Measurements from ENCODE around the gene HPS5.

HPS5 gene

DNA sequence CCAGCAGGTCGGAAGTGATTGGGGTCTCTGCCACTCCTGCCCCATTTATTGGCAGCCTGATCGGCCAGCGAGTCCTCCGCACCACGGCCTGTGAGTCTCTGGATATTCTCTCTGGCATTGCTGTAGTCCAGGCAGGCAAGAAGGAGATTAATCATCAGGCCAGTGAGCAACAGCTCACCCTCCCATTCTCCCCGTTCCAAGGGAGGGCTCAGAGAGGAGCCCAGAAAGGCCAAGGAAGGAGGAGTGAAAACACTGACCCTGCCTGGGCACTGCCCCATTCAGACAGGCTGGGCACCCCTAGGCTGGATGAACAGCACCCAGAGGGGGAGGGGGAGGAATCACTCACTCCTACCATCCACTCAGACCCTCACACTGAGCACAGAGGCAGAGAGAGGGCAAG, 76.5 kb downstream of the HPS5 start:
- Histone ChIP-seq H3K9ac (ENCODE audit: low read depth, low read length, poor library complexity, severe bottlenecking) (no peak overlapping the region), H3K4me1 (ENCODE audit: insufficient read depth, low read length, poor library complexity, severe bottlenecking) (no peaks in the 10 kb centered on the region), H4K20me1 (ENCODE audit: insufficient read depth, low read length, poor library complexity, severe bottlenecking) (no peaks in the 10 kb centered on the region), H3K9me3 (ENCODE audit: insufficient read depth, low read depth, low read length) (no peaks in the 10 kb centered on the region), H3K79me2 (ENCODE audit: insufficient read depth, low read length) (no peaks in the 10 kb centered on the region), H3K9me2 (replicated peaks; ENCODE audit: low read depth, low read length) (no peaks in the 10 kb centered on the region), H3K36me3 (ENCODE audit: insufficient read depth, low read length) (no peaks in the 10 kb centered on the region), H3K4me2 (ENCODE audit: low read depth, low read length, poor library complexity, severe bottlenecking) (no peak overlapping the region), H3K27me3 (ENCODE audit: insufficient read depth, low read length, poor library complexity, severe bottlenecking) (no peaks in the 10 kb centered on the region), H3F3A (ENCODE audit: low read depth) (no peaks in the 10 kb centered on the region), H3K4me3 (ENCODE audit: low read length, poor library complexity, severe bottlenecking) (no peak overlapping the region), H2AFZ (ENCODE audit: low read length) (no peak overlapping the region)
- TF ChIP-seq CTCF (conservative IDR thresholded peaks at IDR 0.05; ENCODE audit: low read length) (no peak), EZH2phosphoT487 (IDR thresholded peaks at IDR 0.05; ENCODE audit: borderline replicate concordance) (no peak)

- Histone ChIP-seq H3K9me3 (ENCODE audit: insufficient read depth, low read depth, low read length) (no peaks in the 10 kb centered on the region), H3F3A (ENCODE audit: low read depth) (no peaks in the 10 kb centered on the region), H3K9ac (ENCODE audit: low read depth, low read length, poor library complexity, severe bottlenecking) (no peak overlapping the region), H2AFZ (ENCODE audit: low read length) (peak overlapping the region; percentile 86), H3K36me3 (ENCODE audit: insufficient read depth, low read length) (no peaks in the 10 kb centered on the region), H3K4me2 (ENCODE audit: low read depth, low read length, poor library complexity, severe bottlenecking) (no peak overlapping the region), H3K79me2 (ENCODE audit: insufficient read depth, low read length) (no peaks in the 10 kb centered on the region), H3K4me1 (ENCODE audit: insufficient read depth, low read length, poor library complexity, severe bottlenecking) (no peaks in the 10 kb centered on the region), H3K4me3 (ENCODE audit: low read length, poor library complexity, severe bottlenecking) (no peak overlapping the region), H3K27me3 (ENCODE audit: insufficient read depth, low read length, poor library complexity, severe bottlenecking) (peaks cover 11% of the 10 kb centered on the region), H3K9me2 (replicated peaks; ENCODE audit: low read depth, low read length) (no peaks in the 10 kb centered on the region), H4K20me1 (ENCODE audit: insufficient read depth, low read length, poor library complexity, severe bottlenecking) (no peaks in the 10 kb centered on the region)
- TF ChIP-seq EZH2phosphoT487 (IDR thresholded peaks at IDR 0.05; ENCODE audit: borderline replicate concordance) (no peak), CTCF (conservative IDR thresholded peaks at IDR 0.05; ENCODE audit: low read length) (peak; percentile 97)
Measured at GRCh38 chr11:18243783-18244362, 78.1 kb downstream of the HPS5 start.

GRCh38 chr11:18239655-18240054, 82.3 kb downstream of the HPS5 start:
- no peak overlapping the region for H3K4me2 ChIP-seq (ENCODE audit: low read depth, low read length, poor library complexity, severe bottlenecking)
- no peaks in the 10 kb centered on the region for H4K20me1 ChIP-seq (ENCODE audit: insufficient read depth, low read length, poor library complexity, severe bottlenecking)
- no peaks in the 10 kb centered on the region for H3K4me1 ChIP-seq (ENCODE audit: insufficient read depth, low read length, poor library complexity, severe bottlenecking)
- no peak overlapping the region for H2AFZ ChIP-seq (ENCODE audit: low read length)
- no peaks in the 10 kb centered on the region for H3F3A ChIP-seq (ENCODE audit: low read depth)
- TF ChIP-seq CTCF (conservative IDR thresholded peaks at IDR 0.05; ENCODE audit: low read length) (no peak), EZH2phosphoT487 (IDR thresholded peaks at IDR 0.05; ENCODE audit: borderline replicate concordance) (no peak)
- no peaks in the 10 kb centered on the region for H3K9me2 ChIP-seq (replicated peaks; ENCODE audit: low read depth, low read length)
- no peak overlapping the region for H3K9ac ChIP-seq (ENCODE audit: low read depth, low read length, poor library complexity, severe bottlenecking)
- H3K79me2 ChIP-seq (ENCODE audit: insufficient read depth, low read length) = no peaks in the 10 kb centered on the region
- no peaks in the 10 kb centered on the region for H3K36me3 ChIP-seq (ENCODE audit: insufficient read depth, low read length)
- peaks cover 32% of the 10 kb centered on the region for H3K27me3 ChIP-seq (ENCODE audit: insufficient read depth, low read length, poor library complexity, severe bottlenecking)
- H3K4me3 ChIP-seq (ENCODE audit: low read length, poor library complexity, severe bottlenecking) = no peak overlapping the region
- H3K9me3 ChIP-seq (ENCODE audit: insufficient read depth, low read depth, low read length) = no peaks in the 10 kb centered on the region
